ENCODE measurements around the gene NOS3.

GRCh38 chr7:151031011-151031410 is 40.2 kb downstream of the NOS3 start:
- TF ChIP-seq CTCF (IDR thresholded peaks at IDR 0.05) (no peak), POLR2A (IDR thresholded peaks at IDR 0.05) (no peak)
